K562 (cell line): ENCODE data around the gene CYP21A2. TPM values are rescaled to one million over a fixed set of nuclear protein-coding genes. Genes with fewer than 3 reads are reported as not detected.

Source experiments
- ARNT ChIP-seq, 2 experiments: fragments of 450-650 bp; IDR thresholded peaks; 2 replicates each; pipeline ENCODE4 v1.6.1; 2016; ENCODE audit warnings: mild to moderate bottlenecking in 1 of 2
- BRF2 ChIP-seq: IDR thresholded peaks from 3 replicates; pipeline ENCODE4 v1.6.1; 2011; ENCODE audit warnings: borderline replicate concordance, mild to moderate bottlenecking; ENCODE audit not compliant: insufficient read length, insufficient read depth
- DDX20 ChIP-seq: fragments of 450-650 bp; IDR thresholded peaks from 2 replicates; pipeline ENCODE4 v1.6.1; 2016; ENCODE audit warnings: missing genetic modification characterization, low read depth, mild to moderate bottlenecking, missing compliant biosample characterization, moderate library complexity
- E2F6 ChIP-seq, 2 experiments: IDR thresholded peaks; 2 replicates each; pipeline ENCODE4 v1.6.1; 2011; ENCODE audit warnings: borderline replicate concordance in 1 of 2, control low read depth in 1 of 2, low read depth in 1 of 2, low read length in 1 of 2, mild to moderate bottlenecking in 1 of 2, mixed read lengths in 1 of 2, moderate library complexity in 1 of 2; ENCODE audit not compliant: insufficient read depth in 1 of 2, insufficient read length in 1 of 2, poor library complexity in 1 of 2, severe bottlenecking in 1 of 2; ENCODE audit errors: extremely low read depth in 1 of 2
- ETS1 ChIP-seq: conservative IDR thresholded peaks from 2 replicates; pipeline ENCODE4 v1.6.1; 2011; ENCODE audit warnings: low read depth, mild to moderate bottlenecking, low read length; ENCODE audit not compliant: control insufficient read depth
- JUND ChIP-seq, 2 experiments: IDR thresholded peaks; 2 replicates in 1 of 2; 3 replicates in 1 of 2; pipeline ENCODE4 v1.6.1; 2011; ENCODE audit warnings: borderline replicate concordance in 2 of 2, low read depth in 2 of 2, low read length in 2 of 2, improper control_type of control experiment in 1 of 2, missing biosample characterization in 1 of 2, missing genetic modification characterization in 1 of 2, missing genetic modification reagents in 1 of 2
- KLF10 ChIP-seq: fragments of 250-450 bp; sonication (Bioruptor Pico); IDR thresholded peaks from 2 replicates; pipeline ENCODE4 v1.6.1; 2021; ENCODE audit warnings: matching md5 sums
- REST ChIP-seq, 2 experiments: fragments of 450-650 bp; formaldehyde crosslinking in 1 of 2; IDR thresholded peaks; 2 replicates each; pipeline versions ENCODE4 v1.4.0 to v1.6.1; 2014 to 2020; ENCODE audit warnings: mild to moderate bottlenecking in 2 of 2, borderline replicate concordance in 1 of 2, low read depth in 1 of 2
- SMARCA5 ChIP-seq: fragments of 450-650 bp; IDR thresholded peaks from 2 replicates; pipeline ENCODE4 v1.6.1; 2016
- TFE3 ChIP-seq: fragments of 450-650 bp; formaldehyde crosslinking; IDR thresholded peaks from 2 replicates; pipeline ENCODE4 v1.4.0; 2020; ENCODE audit warnings: mild to moderate bottlenecking, mixed read lengths
- ZKSCAN3 ChIP-seq: fragments of 250-450 bp; sonication (Bioruptor Pico); IDR thresholded peaks from 2 replicates; pipeline ENCODE4 v1.4.0; 2020
- ZSCAN29 ChIP-seq: fragments of 450-650 bp; IDR thresholded peaks from 2 replicates; pipeline ENCODE4 v1.6.1; 2017
- polyA plus RNA-seq, 8 experiments: library from polyadenylated mRNA; depleted of rRNA in 4 of 8; stranded (reverse) in 5 of 8; unstranded in 3 of 8; fragments of >200 nt; fragmentation: Nextera tagmentation in 2 of 8; fragmentation: Illumina TruSeq in 1 of 8; extraction: Ambion mirVana in 2 of 8; extraction: Trizol in 1 of 8; gene quantifications; 2 replicates each; pipeline versions ENCODE4 v1.2.1 to v1.2.3, GENCODE V29; 2011 to 2014; ENCODE audit warnings: inconsistent platforms in 1 of 8, missing spikeins in 1 of 8
- total RNA-seq, 7 experiments: library from RNA; depleted of rRNA in 6 of 7; stranded (reverse); fragments of >200 nt in 6 of 7; fragmentation: Illumina TruSeq in 2 of 7; extraction: Trizol in 2 of 7; gene quantifications; 2 replicates each; pipeline versions ENCODE4 v1.2.1 to v1.2.3, GENCODE V29; 2011 to 2021; ENCODE audit warnings: low replicate concordance in 1 of 7

The CYP21A2 gene
- total and polyA plus RNA-seq, 9 of the 15 experiments (the other 6 are each of a cell fraction or from before 2014, with no cell fraction given), result 0.03 to 1.4 (median 0.19) TPM

GRCh38 chr6:32045811-32046449, 7.7 kb downstream of the CYP21A2 start (continued):
- TF ChIP-seq REST (IDR thresholded peaks at IDR 0.05; ENCODE audit: borderline replicate concordance) (peak; percentile 15; the same call in 1 of the 2 replicates), REST (CRISPR knock-in tag; IDR thresholded peaks at IDR 0.05; ENCODE audit: low read depth) (no peak; the same call in 1 of the 2 replicates), ARNT (IDR thresholded peaks at IDR 0.05) (no peak), ZSCAN29 (no peak), DDX20 (tag) (no peak), ZKSCAN3 (CRISPR knock-in tag) (no peak), JUND (IDR thresholded peaks at IDR 0.05; ENCODE audit: borderline replicate concordance, low read depth, low read length) (peak; percentile 43; the same call in 1 of the 2 replicates), JUND (tag; IDR thresholded peaks at IDR 0.05; ENCODE audit: borderline replicate concordance, low read depth, low read length) (no peak; the same call in 2 of the 3 replicates), TFE3 (no peak), KLF10 (CRISPR knock-in tag) (no peak), SMARCA5 (peak; percentile 64; the same call in 1 of the 2 replicates), E2F6 (IDR thresholded peaks at IDR 0.05; ENCODE audit: borderline replicate concordance in 1 of 2, extremely low read depth in 1 of 2, insufficient read depth in 1 of 2, insufficient read length in 1 of 2, low read depth in 1 of 2, low read length in 1 of 2, poor library complexity in 1 of 2, severe bottlenecking in 1 of 2) (peak; percentile 64 to 82), ETS1 (no peak), BRF2 (no peak)
